ENCODE results near the gene FGGY. TPM values are rescaled to one million over a fixed set of nuclear protein-coding genes. Genes with fewer than 3 reads are reported as not detected.

Gene FGGY
- total RNA-seq, 1 experiment from 2014 or later, result 4.7 TPM

GRCh38 chr1:59768792-59769735 lies 472.2 kb downstream of the FGGY start:
- Histone ChIP-seq H3K9me3 (ENCODE audit: low read length) (no peaks in the 10 kb centered on the region), H3K4me1 (ENCODE audit: low read length) (no peaks in the 10 kb centered on the region)

GRCh38 chr1:59769736-59770095 lies 472.8 kb downstream of the FGGY start:
- no peak for DNase-seq
- Histone ChIP-seq H3K4me2 (ENCODE audit: low read depth, low read length, poor library complexity, severe bottlenecking) (no peak overlapping the region), H2AFZ (ENCODE audit: low read length) (no peak overlapping the region), H3K9ac (ENCODE audit: low read length) (no peak overlapping the region), H3K36me3 (ENCODE audit: insufficient read depth, low read length) (no peaks in the 10 kb centered on the region), H3K9me2 (replicated peaks; ENCODE audit: insufficient read depth, low read length) (no peaks in the 10 kb centered on the region), H3K4me1 (ENCODE audit: low read length) (no peaks in the 10 kb centered on the region), H3K4me3 (ENCODE audit: low read length) (no peak overlapping the region), H4K20me1 (ENCODE audit: insufficient read depth, low read depth, low read length) (no peaks in the 10 kb centered on the region), H3K9me3 (ENCODE audit: low read length) (no peaks in the 10 kb centered on the region), H3K79me2 (ENCODE audit: low read length) (no peaks in the 10 kb centered on the region), H3K27ac (ENCODE audit: low read length) (no peak overlapping the region), H3K27me3 (ENCODE audit: low read length) (no peaks in the 10 kb centered on the region)

More at GRCh38 chr1:59768792-59769735, 472.2 kb downstream of the FGGY start:
- no peak overlapping the region for H3K4me2 ChIP-seq (ENCODE audit: low read depth, low read length, poor library complexity, severe bottlenecking)
- no peaks in the 10 kb centered on the region for H3K36me3 ChIP-seq (ENCODE audit: insufficient read depth, low read length)
- H3K27me3 ChIP-seq (ENCODE audit: low read length), result no peaks in the 10 kb centered on the region
- H2AFZ ChIP-seq (ENCODE audit: low read length), result no peak overlapping the region
- H3K4me3 ChIP-seq (ENCODE audit: low read length), result no peak overlapping the region
- no peak for DNase-seq
- no peaks in the 10 kb centered on the region for H3K79me2 ChIP-seq (ENCODE audit: low read length)
- H3K27ac ChIP-seq (ENCODE audit: low read length), result no peak overlapping the region
- H3K9ac ChIP-seq (ENCODE audit: low read length), result no peak overlapping the region
- no peaks in the 10 kb centered on the region for H3K9me2 ChIP-seq (replicated peaks; ENCODE audit: insufficient read depth, low read length)
- no peaks in the 10 kb centered on the region for H4K20me1 ChIP-seq (ENCODE audit: insufficient read depth, low read depth, low read length)

- Histone ChIP-seq H3K4me2 (ENCODE audit: low read depth, low read length, poor library complexity, severe bottlenecking) (no peak overlapping the region), H3K27ac (ENCODE audit: low read length) (no peak overlapping the region), H3K4me3 (ENCODE audit: low read length) (no peak overlapping the region), H3K9me2 (replicated peaks; ENCODE audit: insufficient read depth, low read length) (no peaks in the 10 kb centered on the region), H2AFZ (ENCODE audit: low read length) (no peak overlapping the region), H4K20me1 (ENCODE audit: insufficient read depth, low read depth, low read length) (no peaks in the 10 kb centered on the region), H3K79me2 (ENCODE audit: low read length) (no peaks in the 10 kb centered on the region), H3K9me3 (ENCODE audit: low read length) (no peaks in the 10 kb centered on the region), H3K36me3 (ENCODE audit: insufficient read depth, low read length) (no peaks in the 10 kb centered on the region), H3K9ac (ENCODE audit: low read length) (no peak overlapping the region), H3K4me1 (ENCODE audit: low read length) (no peaks in the 10 kb centered on the region), H3K27me3 (ENCODE audit: low read length) (no peaks in the 10 kb centered on the region)
- DNase-seq, result no peak
These were observed 474.5 kb downstream of the FGGY start for GRCh38 chr1:59771361-59771760.

GRCh38 chr1:59775480-59775879 lies 478.6 kb downstream of the FGGY start:
- H3K4me2 ChIP-seq (ENCODE audit: low read depth, low read length, poor library complexity, severe bottlenecking), result no peak overlapping the region
- no peaks in the 10 kb centered on the region for H3K79me2 ChIP-seq (ENCODE audit: low read length)
- H3K9ac ChIP-seq (ENCODE audit: low read length), result no peak overlapping the region
- no peaks in the 10 kb centered on the region for H3K9me2 ChIP-seq (replicated peaks; ENCODE audit: insufficient read depth, low read length)
- H4K20me1 ChIP-seq (ENCODE audit: insufficient read depth, low read depth, low read length), result no peaks in the 10 kb centered on the region
- no peak overlapping the region for H2AFZ ChIP-seq (ENCODE audit: low read length)
- H3K9me3 ChIP-seq (ENCODE audit: low read length), result no peaks in the 10 kb centered on the region
- no peak for DNase-seq
- no peaks in the 10 kb centered on the region for H3K4me1 ChIP-seq (ENCODE audit: low read length)
- H3K27ac ChIP-seq (ENCODE audit: low read length), result no peak overlapping the region
- no peak overlapping the region for H3K4me3 ChIP-seq (ENCODE audit: low read length)
- no peaks in the 10 kb centered on the region for H3K27me3 ChIP-seq (ENCODE audit: low read length)
- H3K36me3 ChIP-seq (ENCODE audit: insufficient read depth, low read length), result no peaks in the 10 kb centered on the region

- no peak for DNase-seq
- Histone ChIP-seq H3K79me2 (ENCODE audit: low read length) (no peaks in the 10 kb centered on the region), H4K20me1 (ENCODE audit: insufficient read depth, low read depth, low read length) (no peaks in the 10 kb centered on the region), H3K27me3 (ENCODE audit: low read length) (no peaks in the 10 kb centered on the region), H3K9ac (ENCODE audit: low read length) (no peak overlapping the region), H3K9me2 (replicated peaks; ENCODE audit: insufficient read depth, low read length) (no peaks in the 10 kb centered on the region), H3K4me3 (ENCODE audit: low read length) (no peak overlapping the region), H3K9me3 (ENCODE audit: low read length) (no peaks in the 10 kb centered on the region), H3K27ac (ENCODE audit: low read length) (no peak overlapping the region), H2AFZ (ENCODE audit: low read length) (no peak overlapping the region), H3K4me2 (ENCODE audit: low read depth, low read length, poor library complexity, severe bottlenecking) (no peak overlapping the region), H3K4me1 (ENCODE audit: low read length) (no peaks in the 10 kb centered on the region), H3K36me3 (ENCODE audit: insufficient read depth, low read length) (no peaks in the 10 kb centered on the region)
These were observed 480.3 kb downstream of the FGGY start for GRCh38 chr1:59776960-59777852.

- no peak overlapping the region for H3K27ac ChIP-seq (ENCODE audit: low read length)
These were observed 483.1 kb downstream of the FGGY start for GRCh38 chr1:59779949-59780348.

GRCh38 chr1:59788825-59789224 lies 491.9 kb downstream of the FGGY start:
- Histone ChIP-seq H3K27me3 (ENCODE audit: low read length) (no peaks in the 10 kb centered on the region), H3K9ac (ENCODE audit: low read length) (no peak overlapping the region), H2AFZ (ENCODE audit: low read length) (no peak overlapping the region), H3K4me2 (ENCODE audit: low read depth, low read length, poor library complexity, severe bottlenecking) (no peak overlapping the region), H3K9me2 (replicated peaks; ENCODE audit: insufficient read depth, low read length) (no peaks in the 10 kb centered on the region), H4K20me1 (ENCODE audit: insufficient read depth, low read depth, low read length) (no peaks in the 10 kb centered on the region), H3K4me1 (ENCODE audit: low read length) (0 out of 2 replicates have a peak, but pooled peaks cover 2% of the 10 kb centered on the region), H3K4me3 (ENCODE audit: low read length) (no peak overlapping the region), H3K9me3 (ENCODE audit: low read length) (no peaks in the 10 kb centered on the region; the same call in 1 of the 2 replicates), H3K27ac (ENCODE audit: low read length) (no peak overlapping the region), H3K79me2 (ENCODE audit: low read length) (no peaks in the 10 kb centered on the region), H3K36me3 (ENCODE audit: insufficient read depth, low read length) (no peaks in the 10 kb centered on the region)
- no peak for DNase-seq

More at GRCh38 chr1:59779949-59780348, 483.1 kb downstream of the FGGY start:
- Histone ChIP-seq H3K9me3 (ENCODE audit: low read length) (no peaks in the 10 kb centered on the region), H3K4me3 (ENCODE audit: low read length) (no peak overlapping the region), H3K27me3 (ENCODE audit: low read length) (no peaks in the 10 kb centered on the region), H4K20me1 (ENCODE audit: insufficient read depth, low read depth, low read length) (no peaks in the 10 kb centered on the region), H3K79me2 (ENCODE audit: low read length) (no peaks in the 10 kb centered on the region), H3K36me3 (ENCODE audit: insufficient read depth, low read length) (no peaks in the 10 kb centered on the region), H2AFZ (ENCODE audit: low read length) (no peak overlapping the region), H3K9ac (ENCODE audit: low read length) (no peak overlapping the region), H3K4me2 (ENCODE audit: low read depth, low read length, poor library complexity, severe bottlenecking) (no peak overlapping the region), H3K4me1 (ENCODE audit: low read length) (no peaks in the 10 kb centered on the region), H3K9me2 (replicated peaks; ENCODE audit: insufficient read depth, low read length) (no peaks in the 10 kb centered on the region)
- peak; percentile 43 for DNase-seq

GRCh38 chr1:59798600-59798999 lies 501.7 kb downstream of the FGGY start:
- H3K4me1 ChIP-seq (ENCODE audit: low read length), result no peaks in the 10 kb centered on the region
- H3K9ac ChIP-seq (ENCODE audit: low read length), result no peak overlapping the region
- H3K27me3 ChIP-seq (ENCODE audit: low read length), result no peaks in the 10 kb centered on the region
- H3K36me3 ChIP-seq (ENCODE audit: insufficient read depth, low read length), result no peaks in the 10 kb centered on the region
- H4K20me1 ChIP-seq (ENCODE audit: insufficient read depth, low read depth, low read length), result no peaks in the 10 kb centered on the region
- DNase-seq, result no peak
- no peak overlapping the region for H3K27ac ChIP-seq (ENCODE audit: low read length)
- H2AFZ ChIP-seq (ENCODE audit: low read length), result no peak overlapping the region
- no peak overlapping the region for H3K4me3 ChIP-seq (ENCODE audit: low read length)
- H3K4me2 ChIP-seq (ENCODE audit: low read depth, low read length, poor library complexity, severe bottlenecking), result no peak overlapping the region
- no peaks in the 10 kb centered on the region for H3K9me2 ChIP-seq (replicated peaks; ENCODE audit: insufficient read depth, low read length)
- no peaks in the 10 kb centered on the region for H3K79me2 ChIP-seq (ENCODE audit: low read length)
- H3K9me3 ChIP-seq (ENCODE audit: low read length), result no peaks in the 10 kb centered on the region
